Suprapubic skin (tissue), 4 donors: ENCODE data around the gene PAK1. TPM values are rescaled to one million over a fixed set of nuclear protein-coding genes. Genes with fewer than 3 reads are reported as not detected.

Experiments
- DNase-seq, 2 donors: peaks; one replicate each; pipeline ENCODE4 v3.0.0-alpha.2; 2019; ENCODE audit warnings: low spot score in 2 of 2
- H3K27ac ChIP-seq: fragments of 200-600 bp; sonication (generic); one replicate; pipeline ENCODE4 v1.5.1; 2019
- H3K27me3 ChIP-seq: fragments of 200-600 bp; sonication (generic); one replicate; pipeline ENCODE4 v1.5.1; 2019
- H3K36me3 ChIP-seq: fragments of 200-600 bp; sonication (generic); one replicate; pipeline ENCODE4 v1.5.1; 2019
- H3K4me1 ChIP-seq: fragments of 200-600 bp; sonication (generic); one replicate; pipeline ENCODE4 v1.5.1; 2019
- H3K4me3 ChIP-seq: fragments of 200-600 bp; sonication (generic); one replicate; pipeline ENCODE4 v1.5.1; 2019; ENCODE audit warnings: mild to moderate bottlenecking
- H3K9me3 ChIP-seq: fragments of 200-600 bp; sonication (generic); one replicate; pipeline ENCODE4 v1.5.1; 2019
- EP300 ChIP-seq: sonication (generic); formaldehyde crosslinking; IDR thresholded peaks from one replicate; pipeline ENCODE4 v1.6.1; 2017; ENCODE audit warnings: antibody characterized with exemption
- POLR2A ChIP-seq, 2 donors: fragments of 450-650 bp; IDR thresholded peaks; one replicate each; pipeline ENCODE4 v1.6.1; 2017; ENCODE audit warnings: antibody characterized with exemption in 2 of 2, mild to moderate bottlenecking in 2 of 2, moderate library complexity in 2 of 2
- POLR2AphosphoS5 ChIP-seq, 3 donors: sonication (generic); formaldehyde crosslinking; IDR thresholded peaks; one replicate each; pipeline ENCODE4 v1.6.1; 2017; ENCODE audit warnings: antibody characterized with exemption in 3 of 3
- WGBS: methylation state at CpG from one replicate; pipeline ENCODE4 v1.1.5; 2018; 5-methylcytosine and 5-hydroxymethylcytosine counted together
- total RNA-seq, 4 donors: library from RNA; depleted of rRNA; stranded (reverse); fragments of >200 nt; gene quantifications; one replicate each; pipeline ENCODE4 v1.1.0, GENCODE V29; 2016
- TF ChIP-seq, protein P1 (sequence below), 2 donors: fragments of 200-600 bp in 1 of 2; fragments of 450-650 bp in 1 of 2; sonication (generic) in 1 of 2; IDR thresholded peaks; one replicate each; pipeline ENCODE4 v1.5.1; 2016 to 2019; ENCODE audit warnings: antibody characterized with exemption in 2 of 2, mild to moderate bottlenecking in 1 of 2, moderate library complexity in 1 of 2

Gene PAK1
- total RNA-seq, 4 donors from 2014 or later: 23.4 to 47.9 (median 28.9) TPM

DNA sequence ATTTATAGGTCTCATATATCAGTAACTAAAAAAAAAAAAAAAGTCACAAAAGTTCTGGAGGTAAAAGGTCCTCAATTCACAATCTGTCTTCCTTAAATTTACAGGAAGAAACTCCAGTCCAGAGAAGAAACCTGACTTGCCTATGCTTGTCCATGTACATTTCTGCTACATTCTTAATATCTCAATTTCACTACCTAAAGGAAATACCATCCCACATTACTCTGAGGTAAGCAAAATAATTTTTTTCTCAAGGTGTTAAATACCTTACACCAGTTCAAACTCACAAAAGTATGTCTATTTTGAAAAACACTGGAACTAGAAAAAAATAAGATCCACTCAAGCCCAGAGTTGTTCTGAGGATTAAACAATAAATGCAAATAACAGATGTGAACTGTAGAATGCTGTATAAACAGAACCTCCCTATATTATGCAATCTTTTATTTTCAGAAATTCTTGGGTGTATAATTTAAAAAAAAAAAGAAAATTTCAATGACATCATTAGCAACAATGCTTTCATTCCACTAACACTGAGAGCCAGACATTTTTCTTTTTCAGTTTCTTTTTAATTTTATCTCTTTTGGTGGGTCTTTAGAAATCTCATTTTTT, 122.5 kb downstream of the PAK1 start:
- no peaks in the 10 kb centered on the region for H3K27me3 ChIP-seq
- peaks cover 4% of the 10 kb centered on the region for H3K4me1 ChIP-seq
- no peak for DNase-seq
- no peak overlapping the region for H3K27ac ChIP-seq
- H3K9me3 ChIP-seq: no peaks in the 10 kb centered on the region
- TF ChIP-seq, protein P1, sequence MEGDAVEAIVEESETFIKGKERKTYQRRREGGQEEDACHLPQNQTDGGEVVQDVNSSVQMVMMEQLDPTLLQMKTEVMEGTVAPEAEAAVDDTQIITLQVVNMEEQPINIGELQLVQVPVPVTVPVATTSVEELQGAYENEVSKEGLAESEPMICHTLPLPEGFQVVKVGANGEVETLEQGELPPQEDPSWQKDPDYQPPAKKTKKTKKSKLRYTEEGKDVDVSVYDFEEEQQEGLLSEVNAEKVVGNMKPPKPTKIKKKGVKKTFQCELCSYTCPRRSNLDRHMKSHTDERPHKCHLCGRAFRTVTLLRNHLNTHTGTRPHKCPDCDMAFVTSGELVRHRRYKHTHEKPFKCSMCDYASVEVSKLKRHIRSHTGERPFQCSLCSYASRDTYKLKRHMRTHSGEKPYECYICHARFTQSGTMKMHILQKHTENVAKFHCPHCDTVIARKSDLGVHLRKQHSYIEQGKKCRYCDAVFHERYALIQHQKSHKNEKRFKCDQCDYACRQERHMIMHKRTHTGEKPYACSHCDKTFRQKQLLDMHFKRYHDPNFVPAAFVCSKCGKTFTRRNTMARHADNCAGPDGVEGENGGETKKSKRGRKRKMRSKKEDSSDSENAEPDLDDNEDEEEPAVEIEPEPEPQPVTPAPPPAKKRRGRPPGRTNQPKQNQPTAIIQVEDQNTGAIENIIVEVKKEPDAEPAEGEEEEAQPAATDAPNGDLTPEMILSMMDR (IDR thresholded peaks at IDR 0.05): no peak
- TF ChIP-seq POLR2AphosphoS5 (IDR thresholded peaks at IDR 0.05) (no peak), POLR2A (IDR thresholded peaks at IDR 0.05) (no peak), EP300 (no peak)
- H3K36me3 ChIP-seq: peaks cover 6% of the 10 kb centered on the region
- no peak overlapping the region for H3K4me3 ChIP-seq

GRCh38 chr11:77347948-77348347, 125.9 kb downstream of the PAK1 start:
- H3K27me3 ChIP-seq: no peaks in the 10 kb centered on the region
- H3K27ac ChIP-seq: no peak overlapping the region
- peaks cover 4% of the 10 kb centered on the region for H3K4me1 ChIP-seq
- DNase-seq: no peak
- TF ChIP-seq, protein P1 (IDR thresholded peaks at IDR 0.05): no peak
- no peak for TF ChIP-seq EP300
- TF ChIP-seq POLR2AphosphoS5 (IDR thresholded peaks at IDR 0.05): no peak
- no peak for TF ChIP-seq POLR2A (IDR thresholded peaks at IDR 0.05)
- WGBS: 84% methylated on average over 2 of the region's 2 CpGs
- H3K4me3 ChIP-seq: no peak overlapping the region
- no peaks in the 10 kb centered on the region for H3K9me3 ChIP-seq
- H3K36me3 ChIP-seq: no peaks in the 10 kb centered on the region

DNA sequence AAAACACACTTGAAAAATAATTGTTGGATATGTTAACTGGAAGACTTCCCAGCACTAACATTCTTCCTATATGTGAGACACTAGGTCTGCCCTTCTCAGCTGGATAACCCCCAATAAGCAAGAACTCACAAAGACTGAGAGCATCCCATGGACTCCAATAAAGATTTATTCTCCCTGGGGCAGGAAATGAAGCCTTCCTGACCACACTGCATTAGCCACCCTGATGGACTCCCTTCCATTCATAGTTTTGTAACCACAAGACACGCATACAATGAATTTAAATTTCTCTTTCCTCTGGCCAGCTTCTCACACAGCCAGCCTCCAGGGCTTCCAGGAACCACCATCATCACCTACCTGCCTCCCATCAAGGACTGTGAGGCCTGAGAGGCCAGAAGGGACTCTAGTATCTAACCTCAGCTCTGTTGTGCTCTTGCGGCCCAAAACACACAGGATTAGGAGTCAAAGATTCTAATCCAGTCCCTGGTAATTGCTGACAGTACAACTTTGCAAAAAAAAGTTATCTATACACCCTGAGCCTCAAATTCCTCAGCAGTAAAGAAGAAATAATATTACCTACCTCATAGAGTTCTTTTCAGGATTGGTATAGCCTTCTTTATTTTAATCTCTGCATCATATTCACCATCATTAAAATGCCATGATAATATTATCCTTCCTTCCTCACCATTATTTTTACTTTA, 126.8 kb downstream of the PAK1 start:
- Histone ChIP-seq H3K27ac (no peak overlapping the region), H3K4me1 (peaks cover 4% of the 10 kb centered on the region), H3K9me3 (no peaks in the 10 kb centered on the region), H3K4me3 (no peak overlapping the region), H3K27me3 (no peaks in the 10 kb centered on the region), H3K36me3 (no peaks in the 10 kb centered on the region)
- TF ChIP-seq POLR2A (IDR thresholded peaks at IDR 0.05): no peak
- TF ChIP-seq, protein P1 (IDR thresholded peaks at IDR 0.05): no peak
- TF ChIP-seq EP300: no peak
- no peak for TF ChIP-seq POLR2AphosphoS5 (IDR thresholded peaks at IDR 0.05)
- DNase-seq: no peak
- 95% methylated on average over 2 of the region's 2 CpGs for WGBS

DNA sequence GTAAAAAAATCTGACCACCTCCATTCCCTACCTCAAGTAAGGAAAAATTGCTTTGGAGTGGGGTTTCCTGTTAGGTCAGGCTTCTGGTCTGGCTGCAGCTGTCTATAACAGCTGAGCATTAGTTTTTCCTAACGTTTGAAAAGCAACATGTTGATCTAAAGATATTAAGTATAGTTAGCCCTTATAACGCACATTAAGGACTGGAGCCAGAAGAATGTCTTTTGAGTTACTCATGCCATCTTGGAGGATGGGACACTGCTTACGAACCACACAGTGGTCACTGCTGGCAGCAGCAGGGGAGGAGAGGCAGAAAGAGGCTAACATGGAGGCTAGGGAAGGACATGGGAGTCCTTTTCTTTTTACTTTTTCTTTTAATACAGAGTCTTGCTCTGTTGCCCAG, 128.3 kb downstream of the PAK1 start:
- TF ChIP-seq EP300 (no peak), POLR2A (IDR thresholded peaks at IDR 0.05) (no peak), POLR2AphosphoS5 (IDR thresholded peaks at IDR 0.05) (no peak)
- TF ChIP-seq, protein P1 (IDR thresholded peaks at IDR 0.05): no peak
- 76% methylated on average over 3 of the region's 3 CpGs for WGBS
- DNase-seq: no peak
- H3K9me3 ChIP-seq: no peaks in the 10 kb centered on the region
- H3K27me3 ChIP-seq: no peaks in the 10 kb centered on the region
- no peaks in the 10 kb centered on the region for H3K4me1 ChIP-seq
- no peak overlapping the region for H3K4me3 ChIP-seq
- H3K36me3 ChIP-seq: peaks cover 3% of the 10 kb centered on the region
- H3K27ac ChIP-seq: no peak overlapping the region

- no peak for TF ChIP-seq POLR2AphosphoS5 (IDR thresholded peaks at IDR 0.05)
- no peak for TF ChIP-seq POLR2A (IDR thresholded peaks at IDR 0.05)
- TF ChIP-seq EP300: no peak
- TF ChIP-seq, protein P1 (IDR thresholded peaks at IDR 0.05): no peak
- Histone ChIP-seq H3K9me3 (no peaks in the 10 kb centered on the region), H3K27ac (no peak overlapping the region), H3K27me3 (no peaks in the 10 kb centered on the region), H3K4me1 (no peaks in the 10 kb centered on the region), H3K36me3 (peaks cover 23% of the 10 kb centered on the region), H3K4me3 (no peak overlapping the region)
- WGBS: 49% methylated on average over 3 of the region's 3 CpGs
- DNase-seq: no peak
Measured at GRCh38 chr11:77340501-77340900, 133.4 kb downstream of the PAK1 start.
